H1 (cell line): Measurements from ENCODE around the gene FAM131C. TPM values are rescaled to one million over a fixed set of nuclear protein-coding genes. Genes with fewer than 3 reads are reported as not detected.

Experiments used
- CTCF ChIA-PET: fragments of 300-600 bp; sonication (Branson Sonifier 250); formaldehyde crosslinking; loops from one replicate; lab custom pipeline; 2021; ENCODE audit not compliant: partially characterized antibody; lab: Charles Lee
- POLR2A ChIA-PET: fragments of 300-600 bp; sonication (Branson Sonifier 250); formaldehyde crosslinking; loops from one replicate; lab custom pipeline; 2021; ENCODE audit warnings: inconsistent platforms; ENCODE audit not compliant: partially characterized antibody; lab: Charles Lee
- DNase-seq, 2 experiments: peaks; one replicate each; pipeline versions ENCODE4 v3.0.0 to v3.0.0-alpha.2; 2010 to 2022; ENCODE audit warnings: low spot score in 2 of 2, low read depth in 1 of 2, mixed read lengths in 1 of 2
- FAIRE-seq: peaks from 2 replicates; lab custom pipeline; 2011; peaks lifted over from hg19 to GRCh38; lab: Jason Lieb, UNC
- H2AFZ ChIP-seq: 2 replicates; pipeline ENCODE4 v1.8.1; 2012; ENCODE audit warnings: low read length, inconsistent platforms
- H2AK5ac ChIP-seq: 2 replicates; pipeline ENCODE4 v1.6.1; 2013; ENCODE audit warnings: low read depth, low read length
- H2BK120ac ChIP-seq: replicated peaks from 2 replicates; pipeline ENCODE3; 2013; ENCODE audit warnings: low read depth, low read length, inconsistent platforms
- H2BK12ac ChIP-seq: 2 replicates; pipeline ENCODE4 v1.6.1; 2013; ENCODE audit warnings: low read depth, low read length
- H2BK15ac ChIP-seq: 2 replicates; pipeline ENCODE4 v1.6.1; 2013; ENCODE audit warnings: low read length
- H2BK20ac ChIP-seq: 2 replicates; pipeline ENCODE4 v1.6.1; 2013; ENCODE audit warnings: low read length
- H2BK5ac ChIP-seq: 2 replicates; pipeline ENCODE4 v1.6.1; 2013; ENCODE audit warnings: low read depth, low read length
- H3K14ac ChIP-seq: 2 replicates; pipeline ENCODE4 v1.6.1; 2013; ENCODE audit warnings: inconsistent platforms; ENCODE audit not compliant: insufficient read length
- H3K18ac ChIP-seq: 2 replicates; pipeline ENCODE4 v1.6.1; 2013; ENCODE audit warnings: low read length; ENCODE audit errors: extremely low read depth
- H3K23ac ChIP-seq: 2 replicates; pipeline ENCODE4 v1.6.1; 2013; ENCODE audit warnings: inconsistent platforms; ENCODE audit not compliant: insufficient read length
- H3K23me2 ChIP-seq: 2 replicates; pipeline ENCODE4 v1.6.1; 2013; ENCODE audit warnings: low read depth, low read length
- H3K27ac ChIP-seq: 2 replicates; pipeline ENCODE4 v1.6.1; 2011; ENCODE audit warnings: low read depth, low read length, inconsistent platforms
- H3K27me3 ChIP-seq, 4 experiments: replicated peaks in 1 of 4; 1 replicate in 1 of 4; 2 replicates in 3 of 4; pipeline versions ENCODE4 v1.6.1 to v1.8.1; 2011 to 2013; ENCODE audit warnings: low read length in 3 of 4, mild to moderate bottlenecking in 3 of 4, inconsistent platforms in 2 of 4, mixed read lengths in 2 of 4, moderate library complexity in 1 of 4; ENCODE audit not compliant: control insufficient read depth in 3 of 4, insufficient read depth in 3 of 4; ENCODE audit errors: extremely low read depth in 1 of 4
- H3K36me3 ChIP-seq, 4 experiments: 2 replicates each; pipeline versions ENCODE4 v1.6.1 to v1.8.1; 2011 to 2013; ENCODE audit warnings: mild to moderate bottlenecking in 4 of 4, low read length in 3 of 4, moderate library complexity in 2 of 4, control low read depth in 1 of 4, inconsistent platforms in 1 of 4; ENCODE audit not compliant: insufficient read depth in 4 of 4, control insufficient read depth in 2 of 4
- H3K4ac ChIP-seq: replicated peaks from 2 replicates; pipeline ENCODE3; 2013; ENCODE audit warnings: low read length, low read depth, mixed read lengths, inconsistent platforms; ENCODE audit not compliant: insufficient read length
- H3K4me1 ChIP-seq, 4 experiments: replicated peaks in 1 of 4; 1 replicate in 1 of 4; 2 replicates in 3 of 4; pipeline versions ENCODE4 v1.6.1 to v1.8.1; 2011 to 2013; ENCODE audit warnings: low read length in 3 of 4, inconsistent platforms in 2 of 4, mixed read lengths in 1 of 4; ENCODE audit not compliant: insufficient read depth in 4 of 4, control insufficient read depth in 3 of 4
- H3K4me2 ChIP-seq, 2 experiments: 2 replicates each; pipeline versions ENCODE4 v1.6.1 to v1.8.1; 2011 to 2013; ENCODE audit warnings: low read depth in 2 of 2, low read length in 2 of 2, control low read depth in 1 of 2, inconsistent platforms in 1 of 2, mild to moderate bottlenecking in 1 of 2; ENCODE audit not compliant: insufficient read depth in 1 of 2
- H3K4me3 ChIP-seq, 4 experiments: fragments of 200-600, 300-600 bp in 1 of 4; sonication (generic), shearing (Covaris generic), sonication (Bioruptor Twin) in 1 of 4; 2 replicates each; pipeline versions ENCODE4 v1.5.1 to v1.8.1; 2011 to 2016; ENCODE audit warnings: low read length in 4 of 4, low read depth in 3 of 4, control low read depth in 2 of 4, inconsistent platforms in 2 of 4, mild to moderate bottlenecking in 2 of 4, mixed read lengths in 1 of 4, moderate library complexity in 1 of 4; ENCODE audit not compliant: insufficient read depth in 2 of 4; ENCODE audit errors: extremely low read depth in 1 of 4
- H3K56ac ChIP-seq: replicated peaks from 2 replicates; pipeline ENCODE3; 2013; ENCODE audit warnings: low read depth, mild to moderate bottlenecking, mixed read lengths, low read length, inconsistent platforms; ENCODE audit not compliant: insufficient read length
- H3K79me1 ChIP-seq: 2 replicates; pipeline ENCODE4 v1.6.1; 2013; ENCODE audit warnings: low read depth, low read length, control low read depth
- H3K79me2 ChIP-seq, 2 experiments: 2 replicates each; pipeline versions ENCODE4 v1.6.1 to v1.8.1; 2012 to 2013; ENCODE audit warnings: low read length in 2 of 2, mild to moderate bottlenecking in 2 of 2, inconsistent platforms in 1 of 2; ENCODE audit not compliant: insufficient read depth in 2 of 2, control insufficient read depth in 1 of 2
- H3K9ac ChIP-seq, 4 experiments: replicated peaks in 1 of 4; 1 replicate in 1 of 4; 2 replicates in 3 of 4; pipeline versions ENCODE4 v1.6.1 to v1.8.1; 2011 to 2013; ENCODE audit warnings: low read depth in 3 of 4, low read length in 3 of 4, control low read depth in 2 of 4, mild to moderate bottlenecking in 2 of 4, moderate library complexity in 2 of 4, inconsistent platforms in 1 of 4; ENCODE audit errors: extremely low read depth in 1 of 4
- H3K9me3 ChIP-seq, 2 experiments: 2 replicates each; pipeline versions ENCODE4 v1.6.1 to v1.8.1; 2012 to 2013; ENCODE audit warnings: mild to moderate bottlenecking in 2 of 2, moderate library complexity in 2 of 2, control low read depth in 1 of 2, inconsistent platforms in 1 of 2, low read depth in 1 of 2, low read length in 1 of 2, mixed read lengths in 1 of 2; ENCODE audit not compliant: insufficient read depth in 2 of 2
- H4K20me1 ChIP-seq, 2 experiments: replicated peaks in 1 of 2; 2 replicates each; pipeline versions ENCODE3 to v1.8.1; 2011 to 2013; ENCODE audit warnings: inconsistent platforms in 2 of 2, low read length in 2 of 2, mild to moderate bottlenecking in 1 of 2; ENCODE audit not compliant: insufficient read depth in 2 of 2, control insufficient read depth in 1 of 2
- H4K5ac ChIP-seq: 2 replicates; pipeline ENCODE4 v1.6.1; 2013; ENCODE audit warnings: low read length, low read depth, mixed read lengths, inconsistent platforms; ENCODE audit not compliant: insufficient read length
- H4K8ac ChIP-seq: 2 replicates; pipeline ENCODE4 v1.8.0; 2013; ENCODE audit warnings: mild to moderate bottlenecking, moderate library complexity, low read length, inconsistent platforms; ENCODE audit not compliant: insufficient read depth; ENCODE audit errors: extremely low read depth
- H4K91ac ChIP-seq: replicated peaks from 2 replicates; pipeline ENCODE3; 2013; ENCODE audit warnings: low read length, mixed read lengths, inconsistent platforms; ENCODE audit not compliant: insufficient read length
- MAFK ChIP-seq: IDR thresholded peaks from 2 replicates; pipeline ENCODE4 v1.6.1; 2012; ENCODE audit warnings: low read depth, mild to moderate bottlenecking, improper control_type of control experiment, low read length
- RAD21 ChIP-seq, 2 experiments: IDR thresholded peaks in 1 of 2; conservative IDR thresholded peaks in 1 of 2; 2 replicates each; pipeline ENCODE4 v1.6.1; 2011; ENCODE audit warnings: low read depth in 2 of 2, low read length in 2 of 2, improper control_type of control experiment in 1 of 2, inconsistent platforms in 1 of 2, mild to moderate bottlenecking in 1 of 2, moderate library complexity in 1 of 2
- WGBS, 2 experiments: shearing (Covaris generic) in 1 of 2; methylation state at CpG; one replicate each; pipeline versions ENCODE4 v1.1.6 to v1.1.7; 2013 to 2015; ENCODE audit warnings: low lambda C conversion rate in 2 of 2, mixed read lengths in 2 of 2, inconsistent platforms in 1 of 2, low coverage in 1 of 2, missing lambda C conversion rate in 1 of 2; ENCODE audit not compliant: insufficient replicate concordance in 2 of 2, insufficient coverage in 1 of 2, insufficient read length in 1 of 2; ENCODE audit errors: extremely low coverage in 1 of 2, missing lambda C conversion rate in 1 of 2; 5-methylcytosine and 5-hydroxymethylcytosine counted together
- polyA plus RNA-seq, 7 experiments: library from polyadenylated mRNA; depleted of rRNA in 3 of 7; stranded (reverse) in 5 of 7; unstranded in 2 of 7; fragments of >200 nt in 5 of 7; fragments of 200-250 nt in 2 of 7; gene quantifications; 1 replicate in 5 of 7; 2 replicates in 1 of 7; 4 replicates in 1 of 7; pipeline versions ENCODE4 v1.2.1 to v1.2.3, GENCODE V29; 2011 to 2013; ENCODE audit warnings: missing spikeins in 2 of 7, mixed read lengths in 2 of 7
- total RNA-seq: library from RNA; stranded (reverse); fragmentation: NEBNext Ultra II Directional; extraction: Animal tissue kit (Norgen Biotek cat#: 25700); gene quantifications from 2 replicates; pipeline ENCODE4 v1.2.1, GENCODE V29; 2021

Gene FAM131C
- total and polyA plus RNA-seq, 2 of the 8 experiments (the other 6 are each of a cell fraction or from before 2014, with no cell fraction given): 0.73 to 0.78 TPM

DNA sequence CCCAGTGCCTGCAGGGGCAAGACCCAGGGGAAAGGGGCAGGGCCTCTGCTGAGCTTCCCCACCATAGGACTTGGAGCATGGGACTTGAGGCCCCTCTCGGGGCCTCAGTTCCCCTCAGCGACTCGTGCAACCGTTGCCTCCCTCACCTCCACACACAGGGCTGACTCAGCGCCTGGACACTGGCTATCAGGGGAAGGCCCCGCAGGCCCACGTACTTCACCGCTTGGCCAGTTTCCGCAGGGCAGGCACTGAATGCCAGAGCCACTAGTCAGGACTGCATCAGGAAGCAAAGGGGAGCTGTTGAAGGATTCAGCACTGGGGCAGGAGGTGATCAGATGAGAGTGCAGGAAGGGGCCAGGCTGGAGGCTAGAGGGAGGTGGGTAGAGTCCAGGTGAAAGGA, 15.5 kb upstream of the FAM131C start:
- CTCF ChIA-PET: interaction anchor here (0.8 to 21.9 kb wide), 3 partner anchors 8 to 98 kb away, joined by 3 to 569 read pairs (median 19); no protein-coding TSS in a partner anchor
- Histone ChIP-seq H4K91ac (no peak overlapping the region), H3K27me3 (no peaks in the 10 kb centered on the region), H2BK5ac (no peak overlapping the region), H4K8ac (peak overlapping the region; percentile 11; the same call in 1 of the 2 replicates), H2BK120ac (no peak overlapping the region)
- DNase-seq: no peak
- TF ChIP-seq RAD21 (IDR thresholded peaks at IDR 0.05 in 1 of 2, conservative IDR thresholded peaks at IDR 0.05 in 1 of 2; ENCODE audit: low read depth in 2 of 2, low read length in 2 of 2): no peak
- TF ChIP-seq MAFK: peak; percentile 31; the same call in 1 of the 2 replicates
- TF ChIP-seq, all 59 proteins: peak for 1
- H2BK12ac ChIP-seq: peak overlapping the region; percentile 68; the same call in 1 of the 2 replicates
- no peaks in the 10 kb centered on the region for H3K79me1 ChIP-seq
- H3K23me2 ChIP-seq: no peaks in the 10 kb centered on the region
- H2AFZ ChIP-seq: no peak overlapping the region
- H2BK15ac ChIP-seq: no peak overlapping the region
- no peak overlapping the region for H2AK5ac ChIP-seq
- WGBS, 2 experiments: 86% methylated on average over 9 of the region's 9 CpGs; no CpG with 5 or more reads in 1 of the 2 experiments
- no peak overlapping the region for H3K4me3 ChIP-seq
- H3K27ac ChIP-seq: no peak overlapping the region
- no peak overlapping the region for H2BK20ac ChIP-seq
- no peaks in the 10 kb centered on the region for H3K36me3 ChIP-seq
- no peaks in the 10 kb centered on the region for H3K9me3 ChIP-seq
- no peak overlapping the region; the same call in 1 of the 2 replicates for H3K18ac ChIP-seq
- POLR2A ChIA-PET: interaction anchor here (1.2 to 1.5 kb wide), 3 partner anchors 23 to 58 kb away, joined by 3 to 5 read pairs (median 4); no protein-coding TSS in a partner anchor
- H3K56ac ChIP-seq: no peak overlapping the region
- no peak overlapping the region; a peak in 1 of 7 replicates for H3K9ac ChIP-seq
- H3K4me2 ChIP-seq: no peak overlapping the region
- H3K14ac ChIP-seq: no peak overlapping the region
- no peak overlapping the region for H3K4ac ChIP-seq
- no peaks in the 10 kb centered on the region for H3K79me2 ChIP-seq
- H4K20me1 ChIP-seq: no peaks in the 10 kb centered on the region
- no peak for FAIRE-seq
- no peak overlapping the region for H3K23ac ChIP-seq
- H4K5ac ChIP-seq: no peak overlapping the region
- H3K4me1 ChIP-seq: peaks cover 0 to 12% (median 3%) of the 10 kb centered on the region in 4 experiments; a peak in 4 of 7 replicates
